ENCODE data around the gene EBI3. TPM values are rescaled to one million over a fixed set of nuclear protein-coding genes. Genes with fewer than 3 reads are reported as not detected.

EBI3 gene
- total and polyA plus RNA-seq, 4 donors, result 1.8 to 7.8 (median 2.5) TPM

GRCh38 chr19:4197625-4198466 lies 31.5 kb upstream of the EBI3 start:
- WGBS, result 19% methylated on average over 70 of the region's 70 CpGs
- H3K9ac ChIP-seq (ENCODE audit: low read depth in 1 of 2, low read length in 2 of 2), result no peak overlapping the region
- no peak for DNase-seq (ENCODE audit: low spot score)
- no peak overlapping the region for H3K27ac ChIP-seq (ENCODE audit: low read depth in 1 of 2, low read length in 2 of 2)
- H3K27me3 ChIP-seq (ENCODE audit: control insufficient read depth in 4 of 4, insufficient read depth in 4 of 4, low read length in 3 of 4), result no peaks in the 10 kb centered on the region
- H3K4me1 ChIP-seq (ENCODE audit: control insufficient read depth in 4 of 4, insufficient read depth in 4 of 4, low read length in 3 of 4), result no peaks in the 10 kb centered on the region
- no peaks in the 10 kb centered on the region for H3K36me3 ChIP-seq (ENCODE audit: control insufficient read depth in 4 of 4, insufficient read depth in 3 of 4, low read depth in 1 of 4, low read length in 3 of 4)
- TF ChIP-seq, protein P1, sequence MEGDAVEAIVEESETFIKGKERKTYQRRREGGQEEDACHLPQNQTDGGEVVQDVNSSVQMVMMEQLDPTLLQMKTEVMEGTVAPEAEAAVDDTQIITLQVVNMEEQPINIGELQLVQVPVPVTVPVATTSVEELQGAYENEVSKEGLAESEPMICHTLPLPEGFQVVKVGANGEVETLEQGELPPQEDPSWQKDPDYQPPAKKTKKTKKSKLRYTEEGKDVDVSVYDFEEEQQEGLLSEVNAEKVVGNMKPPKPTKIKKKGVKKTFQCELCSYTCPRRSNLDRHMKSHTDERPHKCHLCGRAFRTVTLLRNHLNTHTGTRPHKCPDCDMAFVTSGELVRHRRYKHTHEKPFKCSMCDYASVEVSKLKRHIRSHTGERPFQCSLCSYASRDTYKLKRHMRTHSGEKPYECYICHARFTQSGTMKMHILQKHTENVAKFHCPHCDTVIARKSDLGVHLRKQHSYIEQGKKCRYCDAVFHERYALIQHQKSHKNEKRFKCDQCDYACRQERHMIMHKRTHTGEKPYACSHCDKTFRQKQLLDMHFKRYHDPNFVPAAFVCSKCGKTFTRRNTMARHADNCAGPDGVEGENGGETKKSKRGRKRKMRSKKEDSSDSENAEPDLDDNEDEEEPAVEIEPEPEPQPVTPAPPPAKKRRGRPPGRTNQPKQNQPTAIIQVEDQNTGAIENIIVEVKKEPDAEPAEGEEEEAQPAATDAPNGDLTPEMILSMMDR (IDR thresholded peaks at IDR 0.05; ENCODE audit: low read depth, low read length, missing input control), result no peak
- TF ChIP-seq RXRA (IDR thresholded peaks at IDR 0.05) (no peak), TAF1 (conservative IDR thresholded peaks at IDR 0.05) (no peak), HNF4A (conservative IDR thresholded peaks at IDR 0.05) (no peak), FOXA2 (IDR thresholded peaks at IDR 0.05) (no peak), JUND (IDR thresholded peaks at IDR 0.05) (no peak), FOXA1 (IDR thresholded peaks at IDR 0.05) (no peak), GABPA (IDR thresholded peaks at IDR 0.05 in 1 of 2, conservative IDR thresholded peaks at IDR 0.05 in 1 of 2) (no peak), ATF3 (IDR thresholded peaks at IDR 0.05) (no peak), EGR1 (IDR thresholded peaks at IDR 0.05; ENCODE audit: low read depth in 2 of 2) (no peak), SP1 (IDR thresholded peaks at IDR 0.05) (no peak), RAD21 (IDR thresholded peaks at IDR 0.05) (no peak), REST (IDR thresholded peaks at IDR 0.05) (no peak), MAX (IDR thresholded peaks at IDR 0.05) (no peak), NR2F2 (IDR thresholded peaks at IDR 0.05) (no peak), ZBTB33 (IDR thresholded peaks at IDR 0.05) (no peak), YY1 (IDR thresholded peaks at IDR 0.05) (no peak), HNF4G (IDR thresholded peaks at IDR 0.05) (no peak)
- no peaks in the 10 kb centered on the region for H3K9me3 ChIP-seq (ENCODE audit: control insufficient read depth in 4 of 4, low read length in 3 of 4)
- no peak overlapping the region for H3K4me3 ChIP-seq (ENCODE audit: low read depth in 1 of 3, low read length in 3 of 3)

All from liver (tissue), 9 donors.